Neural progenitor cell (in vitro differentiated cells): ENCODE measurements around the gene TTLL5.

Experiments used
- EZH2 ChIP-seq: fragments of 200-600 bp; sonication (generic); IDR thresholded peaks from 2 replicates; pipeline ENCODE4 v1.6.1; 2017; ENCODE audit warnings: antibody characterized with exemption, mild to moderate bottlenecking, moderate library complexity
- TF ChIP-seq, protein P1 (sequence below): fragments of 200-600 bp; sonication (generic); IDR thresholded peaks from 2 replicates; pipeline ENCODE4 v1.5.1; 2017; ENCODE audit warnings: antibody characterized with exemption, mild to moderate bottlenecking

DNA sequence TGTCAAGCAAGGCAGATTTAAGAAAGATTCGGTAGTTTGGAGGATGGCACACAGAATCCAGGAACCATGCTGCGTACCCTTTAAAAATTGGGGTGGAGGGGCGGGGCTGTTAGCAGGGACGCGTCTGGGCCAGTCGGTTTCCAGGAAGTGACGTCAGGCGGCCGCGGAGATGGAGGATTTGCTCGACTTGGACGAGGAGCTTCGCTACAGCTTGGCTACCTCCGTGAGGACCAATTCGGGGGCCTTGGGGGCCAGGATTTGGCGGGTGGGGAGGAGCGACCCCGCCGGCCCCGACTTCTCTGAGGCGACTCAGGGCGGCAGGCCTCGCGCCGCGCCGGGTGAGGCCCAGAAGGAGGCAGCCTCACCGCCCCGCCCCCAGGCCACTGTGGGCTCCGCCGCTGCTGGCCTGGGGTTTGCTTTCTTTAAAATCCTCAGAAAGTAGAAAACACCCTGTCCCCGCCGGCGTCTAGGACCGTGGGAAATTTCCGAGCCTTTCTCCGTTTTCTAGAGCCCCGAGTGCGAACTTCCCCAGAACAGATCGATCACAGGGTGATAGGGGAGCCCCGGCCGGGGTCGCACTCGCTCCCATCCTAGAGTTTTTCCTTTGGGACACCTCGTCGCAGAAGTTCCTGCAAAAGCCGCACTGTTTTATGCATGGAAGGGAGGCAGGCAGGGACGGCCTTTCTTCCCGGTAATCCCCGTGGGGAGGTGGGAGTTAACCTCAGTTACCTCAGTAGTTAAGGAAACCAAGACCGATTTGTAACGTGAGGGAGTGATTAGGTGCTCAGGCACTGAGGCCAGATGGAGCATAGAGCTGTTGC, 324.8 kb downstream of the TTLL5 start, which contains the start of gene IFT43:
- TF ChIP-seq, protein P1, sequence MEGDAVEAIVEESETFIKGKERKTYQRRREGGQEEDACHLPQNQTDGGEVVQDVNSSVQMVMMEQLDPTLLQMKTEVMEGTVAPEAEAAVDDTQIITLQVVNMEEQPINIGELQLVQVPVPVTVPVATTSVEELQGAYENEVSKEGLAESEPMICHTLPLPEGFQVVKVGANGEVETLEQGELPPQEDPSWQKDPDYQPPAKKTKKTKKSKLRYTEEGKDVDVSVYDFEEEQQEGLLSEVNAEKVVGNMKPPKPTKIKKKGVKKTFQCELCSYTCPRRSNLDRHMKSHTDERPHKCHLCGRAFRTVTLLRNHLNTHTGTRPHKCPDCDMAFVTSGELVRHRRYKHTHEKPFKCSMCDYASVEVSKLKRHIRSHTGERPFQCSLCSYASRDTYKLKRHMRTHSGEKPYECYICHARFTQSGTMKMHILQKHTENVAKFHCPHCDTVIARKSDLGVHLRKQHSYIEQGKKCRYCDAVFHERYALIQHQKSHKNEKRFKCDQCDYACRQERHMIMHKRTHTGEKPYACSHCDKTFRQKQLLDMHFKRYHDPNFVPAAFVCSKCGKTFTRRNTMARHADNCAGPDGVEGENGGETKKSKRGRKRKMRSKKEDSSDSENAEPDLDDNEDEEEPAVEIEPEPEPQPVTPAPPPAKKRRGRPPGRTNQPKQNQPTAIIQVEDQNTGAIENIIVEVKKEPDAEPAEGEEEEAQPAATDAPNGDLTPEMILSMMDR: no peak
- no peak for TF ChIP-seq EZH2
